Neural cell (in vitro differentiated cells): ENCODE results near the gene SPATA9. TPM values are rescaled to one million over a fixed set of nuclear protein-coding genes. Genes with fewer than 3 reads are reported as not detected.

ENCODE experiments used
- H2AFZ ChIP-seq: fragments of 200-600, 300-800 bp; sonication (generic), shearing (Covaris generic); 2 replicates; pipeline ENCODE4 v1.6.0; 2014; ENCODE audit warnings: low read depth, mild to moderate bottlenecking, antibody characterized with exemption, low read length, moderate library complexity
- H3F3A ChIP-seq: fragments of 200-600 bp; shearing (Covaris generic); 2 replicates; pipeline ENCODE4 v1.6.1; 2016; ENCODE audit warnings: mild to moderate bottlenecking, moderate library complexity, mixed read lengths, antibody characterized with exemption, low read length; ENCODE audit not compliant: insufficient read depth, poor library complexity, severe bottlenecking
- H3K27ac ChIP-seq: fragments of 200-600, 300-800 bp; sonication (generic), shearing (Covaris generic); 2 replicates; pipeline ENCODE4 v1.5.1; 2014; ENCODE audit warnings: mild to moderate bottlenecking, low read length, moderate library complexity
- H3K27me3 ChIP-seq: fragments of 300-800, 200-600 bp; sonication (generic), shearing (Covaris generic); 2 replicates; pipeline ENCODE4 v1.6.0; 2014; ENCODE audit warnings: mild to moderate bottlenecking, low read depth, low read length, moderate library complexity; ENCODE audit not compliant: insufficient read depth
- H3K36me3 ChIP-seq: fragments of 300-800, 200-600 bp; sonication (generic), shearing (Covaris generic); 2 replicates; pipeline ENCODE4 v1.5.1; 2014; ENCODE audit warnings: mild to moderate bottlenecking, antibody characterized with exemption, low read length, moderate library complexity; ENCODE audit not compliant: insufficient read depth
- H3K4me2 ChIP-seq: fragments of 300-800, 200-600 bp; sonication (generic), shearing (Covaris generic); 2 replicates; pipeline ENCODE4 v1.6.0; 2014; ENCODE audit warnings: mild to moderate bottlenecking, low read length
- H3K4me3 ChIP-seq: fragments of 300-800, 200-600 bp; sonication (generic), shearing (Covaris generic); 2 replicates; pipeline ENCODE4 v1.5.1; 2014; ENCODE audit warnings: mild to moderate bottlenecking, low read length, moderate library complexity
- H3K79me2 ChIP-seq: fragments of 200-600 bp; shearing (Covaris generic); replicated peaks from 2 replicates; pipeline ENCODE4 v1.6.0; 2014; ENCODE audit warnings: mild to moderate bottlenecking, low read length, moderate library complexity; ENCODE audit not compliant: insufficient read depth
- H3K9ac ChIP-seq: fragments of 300-800, 200-600 bp; sonication (generic), shearing (Covaris generic); 2 replicates; pipeline ENCODE4 v1.6.1; 2016; ENCODE audit warnings: mild to moderate bottlenecking, low read length, mixed read lengths
- H3K9me2 ChIP-seq: fragments of 200-600 bp; shearing (Covaris generic); 2 replicates; pipeline ENCODE4 v1.6.1; 2016; ENCODE audit warnings: mild to moderate bottlenecking, low read length, mixed read lengths; ENCODE audit not compliant: insufficient read depth
- H3K9me3 ChIP-seq: fragments of 200-600, 300-800 bp; sonication (generic), shearing (Covaris generic); 2 replicates; pipeline ENCODE4 v1.6.1; 2016; ENCODE audit warnings: mild to moderate bottlenecking, mixed run types, low read length, moderate library complexity, mixed read lengths
- H4K20me1 ChIP-seq: fragments of 200-600 bp; shearing (Covaris generic); 2 replicates; pipeline ENCODE4 v1.6.1; 2016; ENCODE audit warnings: mild to moderate bottlenecking, mixed run types; ENCODE audit not compliant: insufficient read depth
- CTCF ChIP-seq: fragments of 450-650 bp; IDR thresholded peaks from 2 replicates; pipeline ENCODE4 v1.5.1; 2014; ENCODE audit warnings: antibody characterized with exemption, mild to moderate bottlenecking, moderate library complexity; ENCODE audit not compliant: poor library complexity, severe bottlenecking
- EP300 ChIP-seq: fragments of 450-650 bp; conservative IDR thresholded peaks from 2 replicates; pipeline ENCODE4 v1.6.1; 2014; ENCODE audit warnings: antibody characterized with exemption, mild to moderate bottlenecking, moderate library complexity; ENCODE audit not compliant: poor library complexity, severe bottlenecking
- EZH2 ChIP-seq: fragments of 200-600, 300-800 bp; shearing (Covaris generic), sonication (generic); IDR thresholded peaks from 2 replicates; pipeline ENCODE4 v1.6.1; 2014; ENCODE audit warnings: antibody characterized with exemption, low read length, borderline replicate concordance, mild to moderate bottlenecking; ENCODE audit not compliant: insufficient read depth, poor library complexity, severe bottlenecking
- MXI1 ChIP-seq: fragments of 450-650 bp; conservative IDR thresholded peaks from 2 replicates; pipeline ENCODE4 v1.6.1; 2014; ENCODE audit warnings: antibody characterized with exemption, mild to moderate bottlenecking; ENCODE audit not compliant: poor library complexity, severe bottlenecking
- POLR2AphosphoS5 ChIP-seq: IDR thresholded peaks from 2 replicates; pipeline ENCODE4 v1.6.1; 2012
- RAD21 ChIP-seq: fragments of 450-650 bp; conservative IDR thresholded peaks from 2 replicates; pipeline ENCODE4 v1.6.1; 2014; ENCODE audit warnings: antibody characterized with exemption, mild to moderate bottlenecking, moderate library complexity
- SMC3 ChIP-seq: fragments of 450-650 bp; conservative IDR thresholded peaks from 2 replicates; pipeline ENCODE4 v1.6.1; 2014; ENCODE audit warnings: antibody characterized with exemption, mild to moderate bottlenecking, moderate library complexity; ENCODE audit not compliant: poor library complexity
- TAF1 ChIP-seq: IDR thresholded peaks from 2 replicates; pipeline ENCODE4 v1.6.1; 2012; ENCODE audit warnings: low read depth
- polyA plus RNA-seq: library from polyadenylated mRNA; depleted of rRNA; stranded (reverse); fragments of >200 nt; gene quantifications from 2 replicates; pipeline ENCODE4 v1.2.3, GENCODE V29; 2014
- TF ChIP-seq, protein P1 (sequence below): IDR thresholded peaks from 2 replicates; pipeline ENCODE4 v1.6.1; 2012; ENCODE audit warnings: borderline replicate concordance

SPATA9 gene
- polyA plus RNA-seq, 1 donor from 2014 or later, result 5.8 TPM

DNA sequence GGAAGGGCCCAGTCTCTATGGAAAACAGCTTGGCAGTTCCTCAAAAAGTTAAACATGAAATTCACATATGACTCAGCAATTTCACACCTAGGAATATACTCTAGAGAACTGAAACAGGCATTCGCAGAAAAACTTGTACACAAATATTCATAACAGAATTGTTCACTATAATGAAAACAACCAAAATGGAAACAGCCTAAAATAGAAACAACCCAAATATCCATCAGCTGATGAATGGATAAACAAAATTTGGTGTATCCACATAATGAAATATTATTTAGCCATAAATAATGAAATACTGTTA, 67.7 kb downstream of the SPATA9 start:
- Histone ChIP-seq H3F3A (no peaks in the 10 kb centered on the region), H3K27ac (no peak overlapping the region), H3K36me3 (no peaks in the 10 kb centered on the region), H3K4me2 (no peak overlapping the region), H3K27me3 (peaks cover 26% of the 10 kb centered on the region), H3K9ac (no peak overlapping the region), H3K9me2 (no peaks in the 10 kb centered on the region), H3K4me3 (no peak overlapping the region), H3K79me2 (no peaks in the 10 kb centered on the region), H3K9me3 (no peaks in the 10 kb centered on the region), H4K20me1 (no peaks in the 10 kb centered on the region), H2AFZ (no peak overlapping the region)
- TF ChIP-seq RAD21, result no peak
- no peak for TF ChIP-seq MXI1
- TF ChIP-seq CTCF, result no peak
- TF ChIP-seq, protein P1, sequence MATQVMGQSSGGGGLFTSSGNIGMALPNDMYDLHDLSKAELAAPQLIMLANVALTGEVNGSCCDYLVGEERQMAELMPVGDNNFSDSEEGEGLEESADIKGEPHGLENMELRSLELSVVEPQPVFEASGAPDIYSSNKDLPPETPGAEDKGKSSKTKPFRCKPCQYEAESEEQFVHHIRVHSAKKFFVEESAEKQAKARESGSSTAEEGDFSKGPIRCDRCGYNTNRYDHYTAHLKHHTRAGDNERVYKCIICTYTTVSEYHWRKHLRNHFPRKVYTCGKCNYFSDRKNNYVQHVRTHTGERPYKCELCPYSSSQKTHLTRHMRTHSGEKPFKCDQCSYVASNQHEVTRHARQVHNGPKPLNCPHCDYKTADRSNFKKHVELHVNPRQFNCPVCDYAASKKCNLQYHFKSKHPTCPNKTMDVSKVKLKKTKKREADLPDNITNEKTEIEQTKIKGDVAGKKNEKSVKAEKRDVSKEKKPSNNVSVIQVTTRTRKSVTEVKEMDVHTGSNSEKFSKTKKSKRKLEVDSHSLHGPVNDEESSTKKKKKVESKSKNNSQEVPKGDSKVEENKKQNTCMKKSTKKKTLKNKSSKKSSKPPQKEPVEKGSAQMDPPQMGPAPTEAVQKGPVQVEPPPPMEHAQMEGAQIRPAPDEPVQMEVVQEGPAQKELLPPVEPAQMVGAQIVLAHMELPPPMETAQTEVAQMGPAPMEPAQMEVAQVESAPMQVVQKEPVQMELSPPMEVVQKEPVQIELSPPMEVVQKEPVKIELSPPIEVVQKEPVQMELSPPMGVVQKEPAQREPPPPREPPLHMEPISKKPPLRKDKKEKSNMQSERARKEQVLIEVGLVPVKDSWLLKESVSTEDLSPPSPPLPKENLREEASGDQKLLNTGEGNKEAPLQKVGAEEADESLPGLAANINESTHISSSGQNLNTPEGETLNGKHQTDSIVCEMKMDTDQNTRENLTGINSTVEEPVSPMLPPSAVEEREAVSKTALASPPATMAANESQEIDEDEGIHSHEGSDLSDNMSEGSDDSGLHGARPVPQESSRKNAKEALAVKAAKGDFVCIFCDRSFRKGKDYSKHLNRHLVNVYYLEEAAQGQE, result no peak
- TF ChIP-seq SMC3, result no peak
- no peak for TF ChIP-seq TAF1
- no peak for TF ChIP-seq POLR2AphosphoS5
- no peak for TF ChIP-seq EZH2
- no peak for TF ChIP-seq EP300

GRCh38 chr5:95613514-95613913, 69.3 kb downstream of the SPATA9 start:
- peaks cover 10% of the 10 kb centered on the region for H3K27me3 ChIP-seq
- H3K9ac ChIP-seq, result no peak overlapping the region

More at GRCh38 chr5:95613514-95613913, 69.3 kb downstream of the SPATA9 start:
- no peaks in the 10 kb centered on the region for H3K79me2 ChIP-seq
- no peaks in the 10 kb centered on the region for H3K9me3 ChIP-seq
- TF ChIP-seq CTCF (no peak), POLR2AphosphoS5 (no peak), EP300 (no peak), TAF1 (no peak), RAD21 (no peak), MXI1 (no peak)
- TF ChIP-seq, protein P1, result no peak
- no peak overlapping the region for H2AFZ ChIP-seq
- H4K20me1 ChIP-seq, result no peaks in the 10 kb centered on the region
- no peak overlapping the region for H3K4me3 ChIP-seq
- H3K9me2 ChIP-seq, result no peaks in the 10 kb centered on the region
- no peaks in the 10 kb centered on the region for H3F3A ChIP-seq
- no peak overlapping the region for H3K4me2 ChIP-seq
- H3K36me3 ChIP-seq, result no peaks in the 10 kb centered on the region
- no peak overlapping the region for H3K27ac ChIP-seq
